A549 (cell line): ENCODE results near the gene DPT. TPM values are rescaled to one million over a fixed set of nuclear protein-coding genes. Genes with fewer than 3 reads are reported as not detected.

ENCODE experiments used
- ATAC-seq, 2 experiments: fragments of 200-7000 bp in 1 of 2; fragments of >200 bp in 1 of 2; cut with Nextera tagmentation in 1 of 2; cut with Tn5 transposase in 1 of 2; 3 replicates each; pipeline versions ENCODE4 v1.8.0 to v1.9.1; 2018 to 2020; ENCODE audit warnings: mild to moderate bottlenecking in 1 of 2, moderate library complexity in 1 of 2
- CTCF ChIA-PET: fragments of 300-600 bp; sonication (Branson Sonifier 250); formaldehyde crosslinking; extraction: SDS; loops from one replicate; lab custom pipeline; 2021; ENCODE audit warnings: antibody characterized with exemption, inconsistent platforms; lab: Yijun Ruan, JAX
- POLR2A ChIA-PET: fragments of 350-600 bp; formaldehyde crosslinking; extraction: SDS; loops from one replicate; lab custom pipeline; 2021; ENCODE audit warnings: antibody characterized with exemption, inconsistent platforms; lab: Yijun Ruan, JAX
- DNase-seq, 2 experiments: peaks; one replicate each; pipeline versions ENCODE4 v3.0.0 to v3.0.0-alpha.2; 2011 to 2016; ENCODE audit warnings: low read depth in 1 of 2, low spot score in 1 of 2
- FAIRE-seq: peaks from 2 replicates; lab custom pipeline; 2011; peaks lifted over from hg19 to GRCh38; lab: Jason Lieb, UNC
- H3K27ac ChIP-seq, 2 experiments: fragments of >200 bp; sonication (Bioruptor Twin); formaldehyde crosslinking; 3 replicates each; pipeline ENCODE4 v1.5.1; 2016 to 2017
- H3K4me1 ChIP-seq: fragments of >200 bp; sonication (Bioruptor Twin); formaldehyde crosslinking; 3 replicates; pipeline ENCODE4 v1.6.1; 2016
- H3K4me2 ChIP-seq: fragments of >200 bp; sonication (Bioruptor Twin); formaldehyde crosslinking; 3 replicates; pipeline ENCODE4 v1.6.1; 2016
- H3K4me3 ChIP-seq: fragments of >200 bp; sonication (Bioruptor Twin); formaldehyde crosslinking; 3 replicates; pipeline ENCODE4 v1.5.1; 2016
- H3K9me3 ChIP-seq: fragments of >200 bp; sonication (Bioruptor Twin); formaldehyde crosslinking; 3 replicates; pipeline ENCODE4 v1.6.1; 2016
- CBX2 ChIP-seq: fragments of 200-600 bp; sonication (generic); IDR thresholded peaks from 2 replicates; pipeline ENCODE4 v1.6.1; 2016; ENCODE audit warnings: low read depth, mild to moderate bottlenecking, borderline replicate concordance
- CEBPB ChIP-seq, 2 experiments: fragments of >200 bp in 1 of 2; sonication (Bioruptor Twin) in 1 of 2; formaldehyde crosslinking in 1 of 2; IDR thresholded peaks; 2 replicates each; pipeline ENCODE4 v1.6.1; 2012 to 2016
- CHD2 ChIP-seq: fragments of 150-350 bp; IDR thresholded peaks from 2 replicates; pipeline ENCODE4 v1.6.1; 2014; ENCODE audit warnings: low read length; ENCODE audit not compliant: partially characterized antibody
- CTCF ChIP-seq: fragments of >200 bp; sonication (Bioruptor Twin); formaldehyde crosslinking; IDR thresholded peaks from 3 replicates; pipeline ENCODE4 v1.5.1; 2016
- FOSL2 ChIP-seq, 2 experiments: fragments of 450-650 bp in 1 of 2; fragments of >200 bp in 1 of 2; sonication (Bioruptor Twin) in 1 of 2; formaldehyde crosslinking; IDR thresholded peaks; 2 replicates each; pipeline versions ENCODE4 v1.5.0 to v1.6.1; 2016 to 2020; ENCODE audit warnings: mild to moderate bottlenecking in 1 of 2, moderate library complexity in 1 of 2
- HDAC2 ChIP-seq: fragments of 200-600 bp; sonication (generic); IDR thresholded peaks from 2 replicates; pipeline ENCODE4 v1.6.1; 2016
- HOXB5 ChIP-seq: fragments of 250-450 bp; sonication (Bioruptor Pico); IDR thresholded peaks from 2 replicates; pipeline ENCODE4 v1.5.0; 2020; ENCODE audit warnings: mild to moderate bottlenecking, moderate library complexity
- JUN ChIP-seq, 2 experiments: fragments of >200 bp; sonication (Bioruptor Twin); formaldehyde crosslinking; IDR thresholded peaks; 2 replicates in 1 of 2; 3 replicates in 1 of 2; pipeline ENCODE4 v1.6.1; 2016 to 2017
- KDM5A ChIP-seq: fragments of 200-600 bp; sonication (generic); IDR thresholded peaks from 2 replicates; pipeline ENCODE4 v1.6.1; 2016; ENCODE audit warnings: antibody characterized with exemption, mild to moderate bottlenecking
- MYC ChIP-seq: IDR thresholded peaks from 2 replicates; pipeline ENCODE4 v1.6.1; 2012; ENCODE audit warnings: mild to moderate bottlenecking, inconsistent platforms, low read length, improper control_type of control experiment, borderline replicate concordance
- NFE2L2 ChIP-seq: fragments of 150-350 bp; conservative IDR thresholded peaks from 2 replicates; pipeline ENCODE4 v1.6.1; 2014; ENCODE audit warnings: low read length
- POLR2AphosphoS2 ChIP-seq: conservative IDR thresholded peaks from 2 replicates; pipeline ENCODE4 v1.6.1; 2012; ENCODE audit warnings: low read length, improper control_type of control experiment, inconsistent platforms
- RARB ChIP-seq: fragments of 250-450 bp; sonication (Bioruptor Pico); IDR thresholded peaks from 2 replicates; pipeline ENCODE4 v1.8.0; 2021; ENCODE audit warnings: mild to moderate bottlenecking, moderate library complexity
- RNF2 ChIP-seq: fragments of 200-600 bp; sonication (generic); IDR thresholded peaks from 2 replicates; pipeline ENCODE4 v1.6.1; 2016; ENCODE audit warnings: low read depth, mild to moderate bottlenecking, antibody characterized with exemption, moderate library complexity, borderline replicate concordance
- SMC3 ChIP-seq: fragments of >200 bp; sonication (Bioruptor Twin); formaldehyde crosslinking; IDR thresholded peaks from 3 replicates; pipeline ENCODE4 v1.6.1; 2018; ENCODE audit warnings: inconsistent platforms
- USF2 ChIP-seq: fragments of 450-650 bp; IDR thresholded peaks from 2 replicates; pipeline ENCODE4 v1.6.1; 2014; ENCODE audit warnings: antibody characterized with exemption
- ZC3H11A ChIP-seq: fragments of 450-650 bp; IDR thresholded peaks from 2 replicates; pipeline ENCODE4 v1.6.1; 2014; ENCODE audit warnings: antibody characterized with exemption, mild to moderate bottlenecking
- ZSCAN20 ChIP-seq: fragments of 250-450 bp; sonication (Bioruptor Pico); IDR thresholded peaks from 2 replicates; pipeline ENCODE4 v1.8.0; 2022; ENCODE audit warnings: mild to moderate bottlenecking, moderate library complexity
- WGBS: methylation state at CpG from one replicate; pipeline ENCODE4 v1.1.6; 2017; ENCODE audit errors: missing lambda C conversion rate; 5-methylcytosine and 5-hydroxymethylcytosine counted together
- polyA plus RNA-seq, 4 experiments: library from polyadenylated mRNA; depleted of rRNA in 3 of 4; stranded (reverse); fragments of >200 nt; fragmentation: RNase III in 1 of 4; extraction: RNeasy Plus Mini Kit Qiagen cat#74134 plus additional on column Dnase treatment in 1 of 4; gene quantifications; 2 replicates in 3 of 4; 3 replicates in 1 of 4; pipeline ENCODE4 v1.2.3, GENCODE V29; 2011 to 2017

DPT gene
- polyA plus RNA-seq, 2 of the 4 experiments (the other 2 are of a cell fraction): not detected

- Histone ChIP-seq H3K9me3 (no peaks in the 10 kb centered on the region), H3K4me3 (no peak overlapping the region), H3K27ac (no peak overlapping the region; a peak in 1 of 6 replicates), H3K4me2 (no peak overlapping the region), H3K4me1 (peaks cover 30% of the 10 kb centered on the region)
- DNase-seq (no peak), ATAC-seq (no peak), FAIRE-seq (no peak)
- CTCF ChIA-PET: no interaction called here
- TF ChIP-seq ZC3H11A: no peak
- no peak for TF ChIP-seq SMC3
- POLR2A ChIA-PET: no interaction called here
- 98% methylated on average over 5 of the region's 5 CpGs for WGBS
These were observed 37.5 kb downstream of the DPT start for GRCh38 chr1:168691541-168691940.

- DNase-seq: peak in 1 of 2 experiments; percentile 43
- no peak for FAIRE-seq
- no peak for TF ChIP-seq NFE2L2
- no peak for TF ChIP-seq CTCF
- TF ChIP-seq SMC3: no peak
- no peak for TF ChIP-seq CBX2
- TF ChIP-seq RNF2: no peak
- TF ChIP-seq HDAC2: no peak
- TF ChIP-seq HOXB5 (CRISPR knock-in tag): no peak
- TF ChIP-seq FOSL2 (IDR thresholded peaks at IDR 0.05): no peak
- TF ChIP-seq FOSL2 (CRISPR knock-in tag; IDR thresholded peaks at IDR 0.05): no peak
- TF ChIP-seq JUN (IDR thresholded peaks at IDR 0.05): no peak
- TF ChIP-seq POLR2AphosphoS2: no peak
- no peak for TF ChIP-seq ZC3H11A
- no peak for TF ChIP-seq ZSCAN20 (CRISPR knock-in tag)
- no peak for TF ChIP-seq USF2
- TF ChIP-seq CHD2: no peak
- TF ChIP-seq MYC: no peak
- no peak for TF ChIP-seq RARB (CRISPR knock-in tag)
- no peak for TF ChIP-seq CEBPB (IDR thresholded peaks at IDR 0.05)
- TF ChIP-seq, all 56 proteins: peak for 0
- 57% methylated on average over 8 of the region's 8 CpGs for WGBS
- Histone ChIP-seq H3K27ac (peak overlapping the region; percentile 10 to 43; a peak in 3 of 6 replicates), H3K4me3 (no peak overlapping the region), H3K9me3 (no peaks in the 10 kb centered on the region), H3K4me2 (peak overlapping the region; percentile 37), H3K4me1 (peaks cover 35% of the 10 kb centered on the region)
- peak; percentile 32 to 82; a peak in 4 of 6 replicates for ATAC-seq
- ChIA-PET POLR2A (no interaction called here), CTCF (interaction anchor here (1.0 kb wide), 1 partner anchor 86 kb away, joined by 3 read pairs; no protein-coding TSS in a partner anchor)
These were observed 39.0 kb downstream of the DPT start for GRCh38 chr1:168689726-168690602.

- Histone ChIP-seq H3K27ac (0 out of 6 replicates have a peak overlapping the region, but pooled peaks have one; percentile 9 to 43), H3K4me1 (peaks cover 35% of the 10 kb centered on the region), H3K4me3 (no peak overlapping the region), H3K9me3 (no peaks in the 10 kb centered on the region), H3K4me2 (peak overlapping the region; percentile 37)
- FAIRE-seq (no peak), ATAC-seq (peak; percentile 24 to 30; a peak in 2 of 6 replicates), DNase-seq (no peak)
- POLR2A ChIA-PET: no interaction called here
- no peak for TF ChIP-seq KDM5A
- WGBS: 87% methylated on average over 2 of the region's 2 CpGs
- CTCF ChIA-PET: no interaction called here
These were observed 39.7 kb downstream of the DPT start for GRCh38 chr1:168689327-168689657.
